H9 (cell line): ENCODE results near the gene CHD1. TPM values are rescaled to one million over a fixed set of nuclear protein-coding genes. Genes with fewer than 3 reads are reported as not detected.

ENCODE experiments used
- DNase-seq: peaks from one replicate; pipeline ENCODE4 v3.0.0-alpha.2; 2017
- H2AFZ ChIP-seq: one replicate; pipeline ENCODE4 v1.6.1; 2013; ENCODE audit warnings: mild to moderate bottlenecking, low read length, control low read depth, moderate library complexity
- H2AK5ac ChIP-seq: 2 replicates; pipeline ENCODE4 v1.6.1; 2013; ENCODE audit warnings: low read length, control low read depth, mixed read lengths; ENCODE audit not compliant: insufficient read length
- H2BK120ac ChIP-seq: one replicate; pipeline ENCODE4 v1.6.1; 2013; ENCODE audit warnings: low read depth, mild to moderate bottlenecking, low read length, control low read depth, inconsistent platforms; ENCODE audit not compliant: poor library complexity, severe bottlenecking
- H2BK12ac ChIP-seq: 2 replicates; pipeline ENCODE4 v1.6.1; 2013; ENCODE audit warnings: low read length, control low read depth, mixed read lengths, low read depth; ENCODE audit not compliant: insufficient read length
- H2BK15ac ChIP-seq: 2 replicates; pipeline ENCODE4 v1.6.1; 2013; ENCODE audit warnings: low read depth, low read length, control low read depth
- H2BK20ac ChIP-seq: one replicate; pipeline ENCODE4 v1.6.1; 2013; ENCODE audit warnings: low read depth, mild to moderate bottlenecking, low read length, control low read depth, inconsistent platforms; ENCODE audit not compliant: poor library complexity, severe bottlenecking
- H2BK5ac ChIP-seq: 2 replicates; pipeline ENCODE4 v1.6.1; 2013; ENCODE audit warnings: low read length, control low read depth, mixed read lengths; ENCODE audit not compliant: insufficient read length
- H3K14ac ChIP-seq: 2 replicates; pipeline ENCODE4 v1.6.1; 2013; ENCODE audit warnings: low read length, control low read depth; ENCODE audit not compliant: insufficient read depth
- H3K18ac ChIP-seq: 2 replicates; pipeline ENCODE4 v1.6.1; 2013; ENCODE audit warnings: low read depth, mild to moderate bottlenecking, mixed read lengths, low read length, control low read depth; ENCODE audit not compliant: insufficient read length
- H3K23ac ChIP-seq: 2 replicates; pipeline ENCODE4 v1.6.1; 2013; ENCODE audit warnings: low read length, control low read depth, mixed read lengths, low read depth; ENCODE audit not compliant: insufficient read length
- H3K23me2 ChIP-seq: 2 replicates; pipeline ENCODE4 v1.6.1; 2013; ENCODE audit warnings: low read depth, mild to moderate bottlenecking, mixed read lengths, low read length, control low read depth; ENCODE audit not compliant: insufficient read length, poor library complexity, severe bottlenecking
- H3K27ac ChIP-seq: 2 replicates; pipeline ENCODE4 v1.5.1; 2013; ENCODE audit warnings: low read length, control low read depth, mixed read lengths, low read depth; ENCODE audit not compliant: insufficient read length
- H3K27me3 ChIP-seq: 2 replicates; pipeline ENCODE4 v1.6.1; 2013; ENCODE audit warnings: low read length, control low read depth, inconsistent platforms; ENCODE audit not compliant: insufficient read depth
- H3K4ac ChIP-seq: 2 replicates; pipeline ENCODE4 v1.6.1; 2013; ENCODE audit warnings: low read depth, mild to moderate bottlenecking, control low read depth, inconsistent platforms, low read length, moderate library complexity
- H3K4me1 ChIP-seq: 2 replicates; pipeline ENCODE4 v1.6.1; 2013; ENCODE audit warnings: low read length, control low read depth, inconsistent platforms; ENCODE audit not compliant: insufficient read depth
- H3K4me2 ChIP-seq: 2 replicates; pipeline ENCODE4 v1.6.1; 2013; ENCODE audit warnings: low read length, control low read depth, mixed read lengths; ENCODE audit not compliant: insufficient read length, insufficient read depth
- H3K56ac ChIP-seq: 2 replicates; pipeline ENCODE4 v1.6.1; 2013; ENCODE audit warnings: low read depth, mild to moderate bottlenecking, mixed read lengths, low read length, control low read depth; ENCODE audit not compliant: insufficient read length
- H3K79me1 ChIP-seq: 2 replicates; pipeline ENCODE4 v1.6.1; 2013; ENCODE audit warnings: low read depth, mild to moderate bottlenecking, moderate library complexity, low read length, control low read depth, inconsistent platforms; ENCODE audit not compliant: insufficient read depth, poor library complexity, severe bottlenecking
- H3K79me2 ChIP-seq: 2 replicates; pipeline ENCODE4 v1.6.1; 2013; ENCODE audit warnings: low read length, control low read depth, inconsistent platforms; ENCODE audit not compliant: insufficient read depth
- H3K9ac ChIP-seq: 2 replicates; pipeline ENCODE4 v1.6.1; 2013; ENCODE audit warnings: low read length, control low read depth, mixed read lengths; ENCODE audit not compliant: insufficient read length; ENCODE audit errors: extremely low read depth
- H3K9me3 ChIP-seq: one replicate; pipeline ENCODE4 v1.6.1; 2013; ENCODE audit warnings: low read depth, low read length, inconsistent platforms; ENCODE audit not compliant: control insufficient read depth
- H3T11ph ChIP-seq: one replicate; pipeline ENCODE4 v1.6.1; 2013; ENCODE audit warnings: mild to moderate bottlenecking, low read length, control low read depth, inconsistent platforms
- H4K20me1 ChIP-seq: one replicate; pipeline ENCODE4 v1.6.1; 2013; ENCODE audit not compliant: control insufficient read depth, insufficient read length, insufficient read depth
- H4K5ac ChIP-seq: 2 replicates; pipeline ENCODE4 v1.6.1; 2013; ENCODE audit warnings: low read depth, mild to moderate bottlenecking, mixed read lengths, low read length, control low read depth; ENCODE audit not compliant: insufficient read length
- H4K8ac ChIP-seq: replicated peaks from 2 replicates; pipeline ENCODE4 v1.6.1; 2013; ENCODE audit warnings: low read length, control low read depth, mixed read lengths, low read depth; ENCODE audit not compliant: insufficient read length
- H4K91ac ChIP-seq: 2 replicates; pipeline ENCODE4 v1.6.1; 2013; ENCODE audit warnings: low read depth, mild to moderate bottlenecking, moderate library complexity, mixed read lengths, low read length, control low read depth; ENCODE audit not compliant: insufficient read length
- H3K27ac Mint-ChIP-seq, 3 experiments: 2 replicates in 2 of 3; 3 replicates in 1 of 3; pipeline ENCODE4 v1.8.0; 2020 to 2021; ENCODE audit warnings: mixed read lengths in 3 of 3, mild to moderate bottlenecking in 1 of 3, moderate library complexity in 1 of 3
- H3K27me3 Mint-ChIP-seq: 2 replicates; pipeline ENCODE4 v1.8.0; 2021; ENCODE audit warnings: low read depth, mild to moderate bottlenecking, moderate library complexity, mixed read lengths
- H3K36me3 Mint-ChIP-seq, 3 experiments: 2 replicates in 2 of 3; 3 replicates in 1 of 3; pipeline ENCODE4 v1.8.0; 2020 to 2021; ENCODE audit warnings: low read depth in 3 of 3, mixed read lengths in 3 of 3; ENCODE audit not compliant: insufficient read depth in 1 of 3
- H3K4me1 Mint-ChIP-seq, 2 experiments: 2 replicates each; pipeline ENCODE4 v1.8.0; 2020; ENCODE audit warnings: mixed read lengths in 2 of 2
- H3K4me3 Mint-ChIP-seq, 2 experiments: 2 replicates in 1 of 2; 3 replicates in 1 of 2; pipeline ENCODE4 v1.8.0; 2020 to 2021; ENCODE audit warnings: mild to moderate bottlenecking in 2 of 2, mixed read lengths in 2 of 2, moderate library complexity in 1 of 2
- H3K9me3 Mint-ChIP-seq, 2 experiments: 2 replicates in 1 of 2; 3 replicates in 1 of 2; pipeline ENCODE4 v1.8.0; 2020; ENCODE audit warnings: mild to moderate bottlenecking in 2 of 2, mixed read lengths in 2 of 2, moderate library complexity in 1 of 2
- WGBS: extraction: QIAGEN DNeasy Blood & Tissue Kit; methylation state at CpG from one replicate; pipeline ENCODE4 v1.1.7; 2013; ENCODE audit warnings: missing lambda C conversion rate, low lambda C conversion rate, mixed read lengths; ENCODE audit not compliant: insufficient read length; ENCODE audit errors: extremely low coverage; 5-methylcytosine and 5-hydroxymethylcytosine counted together
- total RNA-seq: library from RNA; stranded (reverse); gene quantifications from 2 replicates; pipeline ENCODE4 v1.2.1, GENCODE V29; 2021
- TF ChIP-seq, protein P1 (sequence below): fragments of 200-600 bp; sonication (generic); conservative IDR thresholded peaks from 3 replicates; pipeline ENCODE4 v1.8.0; 2021; ENCODE audit warnings: antibody characterized with exemption, mild to moderate bottlenecking

Gene CHD1
- total RNA-seq, 1 experiment from 2014 or later = 62.7 TPM

DNA sequence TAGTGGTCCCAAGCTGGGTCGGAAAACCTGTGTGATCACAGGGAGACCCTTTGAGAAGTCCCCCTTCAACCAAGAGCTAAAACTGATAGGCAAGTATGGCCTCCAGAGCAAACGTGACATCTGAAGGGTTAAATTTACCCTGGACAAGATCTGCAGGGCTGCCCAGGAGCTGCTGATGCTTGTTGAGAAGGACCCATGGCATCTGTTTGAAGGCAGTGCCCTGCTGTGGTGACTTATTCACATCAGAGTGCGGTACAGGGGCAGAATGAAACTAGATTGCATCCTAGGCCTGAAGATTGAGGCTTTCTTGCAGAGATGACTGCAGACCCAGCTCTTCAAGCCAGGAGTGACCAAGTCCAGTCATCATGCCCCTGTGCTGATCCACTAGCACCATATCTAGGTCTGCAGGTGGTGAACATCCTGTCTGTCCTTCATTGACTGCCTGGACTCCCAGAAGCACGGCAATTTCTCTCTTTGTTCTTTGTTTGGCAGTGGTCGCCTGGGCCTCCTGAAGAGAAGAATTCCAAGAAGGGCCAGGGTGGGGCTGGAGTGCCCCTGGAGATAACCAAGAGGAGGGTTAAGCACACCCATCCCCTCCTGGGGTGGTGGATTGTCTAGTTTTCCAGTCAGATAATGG lies 25.7 kb upstream of the CHD1 start:
- H3K4me2 ChIP-seq = no peak overlapping the region
- no peaks in the 10 kb centered on the region for H3K27me3 ChIP-seq
- no peak overlapping the region for H4K5ac ChIP-seq
- H3K56ac ChIP-seq = no peak overlapping the region
- no peaks in the 10 kb centered on the region for H3K79me1 ChIP-seq
- no peak overlapping the region for H3K9ac ChIP-seq
- no peak overlapping the region for H2BK20ac ChIP-seq
- no peak overlapping the region for H3K27ac ChIP-seq
- H2AFZ ChIP-seq = no peak overlapping the region
- Mint-ChIP-seq H3K4me3 (no peak overlapping the region), H3K36me3 (peaks cover 0 to 1% (median 0%) of the 10 kb centered on the region in 3 experiments; a peak in 2 of 7 replicates), H3K9me3 (no peaks in the 10 kb centered on the region; a peak in 1 of 5 replicates), H3K27me3 (peaks cover under 1% of the 10 kb centered on the region; the same call in 1 of the 2 replicates), H3K27ac (no peak overlapping the region; a peak in 1 of 7 replicates), H3K4me1 (no peaks in the 10 kb centered on the region)
- H3T11ph ChIP-seq = no peak overlapping the region
- H2BK120ac ChIP-seq = no peak overlapping the region
- H3K4me1 ChIP-seq = no peaks in the 10 kb centered on the region
- H2BK12ac ChIP-seq = no peak overlapping the region
- TF ChIP-seq, protein P1, sequence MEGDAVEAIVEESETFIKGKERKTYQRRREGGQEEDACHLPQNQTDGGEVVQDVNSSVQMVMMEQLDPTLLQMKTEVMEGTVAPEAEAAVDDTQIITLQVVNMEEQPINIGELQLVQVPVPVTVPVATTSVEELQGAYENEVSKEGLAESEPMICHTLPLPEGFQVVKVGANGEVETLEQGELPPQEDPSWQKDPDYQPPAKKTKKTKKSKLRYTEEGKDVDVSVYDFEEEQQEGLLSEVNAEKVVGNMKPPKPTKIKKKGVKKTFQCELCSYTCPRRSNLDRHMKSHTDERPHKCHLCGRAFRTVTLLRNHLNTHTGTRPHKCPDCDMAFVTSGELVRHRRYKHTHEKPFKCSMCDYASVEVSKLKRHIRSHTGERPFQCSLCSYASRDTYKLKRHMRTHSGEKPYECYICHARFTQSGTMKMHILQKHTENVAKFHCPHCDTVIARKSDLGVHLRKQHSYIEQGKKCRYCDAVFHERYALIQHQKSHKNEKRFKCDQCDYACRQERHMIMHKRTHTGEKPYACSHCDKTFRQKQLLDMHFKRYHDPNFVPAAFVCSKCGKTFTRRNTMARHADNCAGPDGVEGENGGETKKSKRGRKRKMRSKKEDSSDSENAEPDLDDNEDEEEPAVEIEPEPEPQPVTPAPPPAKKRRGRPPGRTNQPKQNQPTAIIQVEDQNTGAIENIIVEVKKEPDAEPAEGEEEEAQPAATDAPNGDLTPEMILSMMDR = no peak
- H4K20me1 ChIP-seq = no peaks in the 10 kb centered on the region
- H3K14ac ChIP-seq = no peak overlapping the region
- no peak overlapping the region for H3K23ac ChIP-seq
- H3K9me3 ChIP-seq = no peaks in the 10 kb centered on the region
- H2BK5ac ChIP-seq = no peak overlapping the region
- H4K8ac ChIP-seq = no peak overlapping the region
- no peaks in the 10 kb centered on the region for H3K79me2 ChIP-seq
- no peak overlapping the region for H3K4ac ChIP-seq
- no peak overlapping the region for H2BK15ac ChIP-seq
- H2AK5ac ChIP-seq = no peak overlapping the region
- H3K23me2 ChIP-seq = no peaks in the 10 kb centered on the region
- DNase-seq = no peak
- H3K18ac ChIP-seq = no peak overlapping the region
- no peak overlapping the region for H4K91ac ChIP-seq
- no CpG with 5 or more reads among the region's 5 CpGs for WGBS
